ENCODE results near the gene PYM1. TPM values are rescaled to one million over a fixed set of nuclear protein-coding genes. Genes with fewer than 3 reads are reported as not detected.

Gene PYM1
- total and polyA plus RNA-seq, 2 of the 13 experiments (the other 11 are each of a cell fraction or from before 2014, with no cell fraction given): 44.0 to 51.8 TPM

DNA sequence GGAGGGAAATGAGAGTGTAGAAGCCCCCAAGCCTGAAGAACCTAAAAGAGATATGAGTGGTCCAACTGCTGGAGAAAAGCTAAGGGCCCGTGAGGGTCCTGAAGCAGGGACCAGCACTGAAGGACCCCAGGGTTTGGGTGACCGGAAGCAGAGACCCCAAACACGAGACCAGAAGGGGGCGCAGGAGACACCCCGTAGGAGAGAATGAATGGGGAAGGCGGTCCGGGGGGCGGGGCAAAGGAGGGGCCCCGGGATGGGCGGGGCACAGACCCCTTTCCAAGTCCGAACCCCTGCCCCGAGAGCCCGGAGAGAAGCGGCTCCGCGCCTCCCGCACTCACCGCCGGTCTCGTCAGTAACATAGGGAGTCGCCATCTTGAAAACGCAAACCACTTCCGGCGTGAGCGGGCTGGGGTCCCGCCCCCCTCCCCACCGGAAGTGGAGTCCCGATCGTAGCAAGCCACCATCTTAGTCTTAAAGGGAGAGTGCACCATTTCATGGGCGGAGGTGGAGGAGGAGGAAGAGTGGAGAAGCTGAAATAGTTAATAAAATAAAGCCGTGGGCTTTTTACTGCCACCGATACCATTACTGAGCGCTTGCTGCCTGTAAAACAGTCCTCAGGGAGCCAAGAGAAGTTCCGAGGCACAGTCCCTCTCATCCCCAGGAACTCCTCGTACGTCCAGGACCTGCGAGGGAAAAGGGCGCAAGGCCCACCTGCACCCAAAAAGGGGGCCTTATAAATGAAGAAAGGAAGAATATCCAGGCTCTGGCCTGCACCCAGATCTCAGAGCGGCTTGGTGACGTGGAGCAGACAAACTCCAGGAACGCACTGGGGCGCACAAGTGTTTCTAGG is 731 bp downstream of the PYM1 start (continued):
- TF ChIP-seq HOXA7 (CRISPR knock-in tag; IDR thresholded peaks at IDR 0.05) (no peak), LCORL (IDR thresholded peaks at IDR 0.05) (no peak), LCORL (CRISPR knock-in tag; IDR thresholded peaks at IDR 0.05) (no peak), ZNF160 (CRISPR knock-in tag; IDR thresholded peaks at IDR 0.05) (no peak; the same call in 1 of the 2 replicates), YY1 (IDR thresholded peaks at IDR 0.05; ENCODE audit: insufficient read depth, insufficient replicate concordance, low read depth, low read length) (peak; percentile 97), NFIB (CRISPR knock-in tag; IDR thresholded peaks at IDR 0.05; ENCODE audit: borderline replicate concordance) (no peak), RBAK (CRISPR knock-in tag; IDR thresholded peaks at IDR 0.05) (no peak), ZNF274 (CRISPR knock-in tag; IDR thresholded peaks at IDR 0.05) (no peak), ZNF773 (CRISPR knock-in tag; IDR thresholded peaks at IDR 0.05; ENCODE audit: borderline replicate concordance) (no peak), HNRNPK (IDR thresholded peaks at IDR 0.05; ENCODE audit: low read depth, low read length, poor library complexity, severe bottlenecking) (no peak), KLF16 (CRISPR knock-in tag; IDR thresholded peaks at IDR 0.05) (peak in 1 of 2 experiments; percentile 70; a peak in 2 of 4 replicates), KDM3A (CRISPR knock-in tag; IDR thresholded peaks at IDR 0.05; ENCODE audit: low read depth) (no peak), ZNF557 (CRISPR knock-in tag; IDR thresholded peaks at IDR 0.05) (peak; percentile 66; the same call in 1 of the 2 replicates)
- TF ChIP-seq, protein P1, sequence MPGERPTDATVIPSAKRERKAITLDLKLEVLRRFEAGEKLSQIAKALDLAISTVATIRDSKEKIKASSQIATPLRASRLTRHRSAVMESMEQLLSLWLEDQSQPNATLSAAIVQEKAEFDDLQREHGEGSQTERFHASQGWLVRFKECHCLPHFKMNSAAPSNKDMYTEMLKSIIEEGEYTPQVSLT (CRISPR knock-in tag; IDR thresholded peaks at IDR 0.05; ENCODE audit: borderline replicate concordance, low read depth): no peak
- TF ChIP-seq, protein P2, sequence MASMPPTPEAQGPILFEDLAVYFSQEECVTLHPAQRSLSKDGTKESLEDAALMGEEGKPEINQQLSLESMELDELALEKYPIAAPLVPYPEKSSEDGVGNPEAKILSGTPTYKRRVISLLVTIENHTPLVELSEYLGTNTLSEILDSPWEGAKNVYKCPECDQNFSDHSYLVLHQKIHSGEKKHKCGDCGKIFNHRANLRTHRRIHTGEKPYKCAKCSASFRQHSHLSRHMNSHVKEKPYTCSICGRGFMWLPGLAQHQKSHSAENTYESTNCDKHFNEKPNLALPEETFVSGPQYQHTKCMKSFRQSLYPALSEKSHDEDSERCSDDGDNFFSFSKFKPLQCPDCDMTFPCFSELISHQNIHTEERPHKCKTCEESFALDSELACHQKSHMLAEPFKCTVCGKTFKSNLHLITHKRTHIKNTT (CRISPR knock-in tag; IDR thresholded peaks at IDR 0.05): no peak
- TF ChIP-seq, protein P3, sequence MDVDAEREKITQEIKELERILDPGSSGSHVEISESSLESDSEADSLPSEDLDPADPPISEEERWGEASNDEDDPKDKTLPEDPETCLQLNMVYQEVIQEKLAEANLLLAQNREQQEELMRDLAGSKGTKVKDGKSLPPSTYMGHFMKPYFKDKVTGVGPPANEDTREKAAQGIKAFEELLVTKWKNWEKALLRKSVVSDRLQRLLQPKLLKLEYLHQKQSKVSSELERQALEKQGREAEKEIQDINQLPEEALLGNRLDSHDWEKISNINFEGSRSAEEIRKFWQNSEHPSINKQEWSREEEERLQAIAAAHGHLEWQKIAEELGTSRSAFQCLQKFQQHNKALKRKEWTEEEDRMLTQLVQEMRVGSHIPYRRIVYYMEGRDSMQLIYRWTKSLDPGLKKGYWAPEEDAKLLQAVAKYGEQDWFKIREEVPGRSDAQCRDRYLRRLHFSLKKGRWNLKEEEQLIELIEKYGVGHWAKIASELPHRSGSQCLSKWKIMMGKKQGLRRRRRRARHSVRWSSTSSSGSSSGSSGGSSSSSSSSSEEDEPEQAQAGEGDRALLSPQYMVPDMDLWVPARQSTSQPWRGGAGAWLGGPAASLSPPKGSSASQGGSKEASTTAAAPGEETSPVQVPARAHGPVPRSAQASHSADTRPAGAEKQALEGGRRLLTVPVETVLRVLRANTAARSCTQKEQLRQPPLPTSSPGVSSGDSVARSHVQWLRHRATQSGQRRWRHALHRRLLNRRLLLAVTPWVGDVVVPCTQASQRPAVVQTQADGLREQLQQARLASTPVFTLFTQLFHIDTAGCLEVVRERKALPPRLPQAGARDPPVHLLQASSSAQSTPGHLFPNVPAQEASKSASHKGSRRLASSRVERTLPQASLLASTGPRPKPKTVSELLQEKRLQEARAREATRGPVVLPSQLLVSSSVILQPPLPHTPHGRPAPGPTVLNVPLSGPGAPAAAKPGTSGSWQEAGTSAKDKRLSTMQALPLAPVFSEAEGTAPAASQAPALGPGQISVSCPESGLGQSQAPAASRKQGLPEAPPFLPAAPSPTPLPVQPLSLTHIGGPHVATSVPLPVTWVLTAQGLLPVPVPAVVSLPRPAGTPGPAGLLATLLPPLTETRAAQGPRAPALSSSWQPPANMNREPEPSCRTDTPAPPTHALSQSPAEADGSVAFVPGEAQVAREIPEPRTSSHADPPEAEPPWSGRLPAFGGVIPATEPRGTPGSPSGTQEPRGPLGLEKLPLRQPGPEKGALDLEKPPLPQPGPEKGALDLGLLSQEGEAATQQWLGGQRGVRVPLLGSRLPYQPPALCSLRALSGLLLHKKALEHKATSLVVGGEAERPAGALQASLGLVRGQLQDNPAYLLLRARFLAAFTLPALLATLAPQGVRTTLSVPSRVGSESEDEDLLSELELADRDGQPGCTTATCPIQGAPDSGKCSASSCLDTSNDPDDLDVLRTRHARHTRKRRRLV (CRISPR knock-in tag; IDR thresholded peaks at IDR 0.05): no peak
- TF ChIP-seq, protein P4, sequence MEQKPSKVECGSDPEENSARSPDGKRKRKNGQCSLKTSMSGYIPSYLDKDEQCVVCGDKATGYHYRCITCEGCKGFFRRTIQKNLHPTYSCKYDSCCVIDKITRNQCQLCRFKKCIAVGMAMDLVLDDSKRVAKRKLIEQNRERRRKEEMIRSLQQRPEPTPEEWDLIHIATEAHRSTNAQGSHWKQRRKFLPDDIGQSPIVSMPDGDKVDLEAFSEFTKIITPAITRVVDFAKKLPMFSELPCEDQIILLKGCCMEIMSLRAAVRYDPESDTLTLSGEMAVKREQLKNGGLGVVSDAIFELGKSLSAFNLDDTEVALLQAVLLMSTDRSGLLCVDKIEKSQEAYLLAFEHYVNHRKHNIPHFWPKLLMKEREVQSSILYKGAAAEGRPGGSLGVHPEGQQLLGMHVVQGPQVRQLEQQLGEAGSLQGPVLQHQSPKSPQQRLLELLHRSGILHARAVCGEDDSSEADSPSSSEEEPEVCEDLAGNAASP (CRISPR knock-in tag; IDR thresholded peaks at IDR 0.05; ENCODE audit: borderline replicate concordance): no peak
- TF ChIP-seq, protein P5, sequence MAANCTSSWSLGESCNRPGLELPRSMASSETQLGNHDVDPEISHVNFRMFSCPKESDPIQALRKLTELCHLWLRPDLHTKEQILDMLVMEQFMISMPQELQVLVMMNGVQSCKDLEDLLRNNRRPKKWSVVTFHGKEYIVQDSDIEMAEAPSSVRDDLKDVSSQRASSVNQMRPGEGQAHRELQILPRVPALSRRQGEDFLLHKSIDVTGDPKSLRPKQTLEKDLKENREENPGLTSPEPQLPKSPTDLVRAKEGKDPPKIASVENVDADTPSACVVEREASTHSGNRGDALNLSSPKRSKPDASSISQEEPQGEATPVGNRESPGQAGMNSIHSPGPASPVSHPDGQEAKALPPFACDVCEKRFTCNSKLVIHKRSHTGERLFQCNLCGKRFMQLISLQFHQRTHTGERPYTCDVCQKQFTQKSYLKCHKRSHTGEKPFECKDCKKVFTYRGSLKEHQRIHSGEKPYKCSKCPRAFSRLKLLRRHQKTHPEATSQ (CRISPR knock-in tag; IDR thresholded peaks at IDR 0.05; ENCODE audit: borderline replicate concordance): no peak

All from HepG2 (cell line).